GM21423 (cell line): ENCODE data around the gene ISG20L2.

Experiments used
- ATAC-seq: cut with Tn5 transposase; IDR thresholded peaks from one replicate; pipeline ENCODE4 v1.9.1; 2021; ENCODE audit warnings: mild to moderate bottlenecking, moderate library complexity; ENCODE audit not compliant: unreplicated experiment

Gene ISG20L2

DNA sequence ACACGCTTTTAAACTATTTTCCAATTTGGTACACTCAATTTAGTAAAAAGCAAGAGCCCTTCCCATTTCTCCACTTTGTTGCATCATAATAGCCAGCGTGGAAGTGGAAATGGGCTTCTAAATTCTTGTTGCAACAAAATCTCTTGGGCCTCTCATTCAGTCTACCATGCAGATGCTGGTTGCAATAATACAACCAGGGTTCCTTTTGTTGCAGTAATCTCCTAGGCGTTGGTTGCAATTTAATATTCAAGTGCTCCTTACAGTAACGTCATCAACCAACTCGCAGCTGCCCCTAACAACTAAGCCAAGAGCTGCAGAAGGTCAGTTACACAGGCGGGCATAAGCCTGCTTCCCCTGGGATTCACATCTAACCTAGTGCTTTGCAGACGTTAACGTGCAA is 25.7 kb upstream of the ISG20L2 start:
- no peak for ATAC-seq

DNA sequence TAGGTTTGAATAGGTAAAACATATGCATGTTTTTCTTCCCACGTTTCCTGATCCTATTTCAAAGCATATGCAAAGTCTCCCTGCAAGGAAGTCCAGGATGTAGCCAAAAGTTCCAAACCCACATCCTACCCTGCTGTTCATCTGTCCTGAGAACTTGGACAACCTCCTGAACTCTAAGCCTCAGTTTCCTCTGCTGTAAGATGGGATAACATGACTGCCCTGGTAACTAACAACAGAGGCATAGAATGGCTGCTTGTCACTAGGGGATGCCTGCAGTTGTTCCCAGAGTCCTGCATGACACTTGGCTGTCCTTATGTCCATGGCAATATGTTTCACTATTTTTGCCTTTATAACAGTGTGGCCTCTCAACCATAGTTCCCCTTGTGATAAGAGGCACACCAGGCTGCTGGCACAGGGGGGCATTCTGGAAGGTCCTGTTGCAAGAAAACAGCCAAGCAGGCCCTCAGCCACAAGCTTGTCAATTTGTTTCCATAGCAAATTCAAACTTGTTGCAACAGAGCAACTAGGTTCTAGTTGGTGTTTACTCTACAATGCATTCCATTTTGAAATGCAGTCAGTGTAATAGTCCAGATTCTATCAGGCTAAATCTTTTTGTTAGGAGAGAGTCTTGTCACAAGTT is 24.4 kb upstream of the ISG20L2 start:
- no peak for ATAC-seq

DNA sequence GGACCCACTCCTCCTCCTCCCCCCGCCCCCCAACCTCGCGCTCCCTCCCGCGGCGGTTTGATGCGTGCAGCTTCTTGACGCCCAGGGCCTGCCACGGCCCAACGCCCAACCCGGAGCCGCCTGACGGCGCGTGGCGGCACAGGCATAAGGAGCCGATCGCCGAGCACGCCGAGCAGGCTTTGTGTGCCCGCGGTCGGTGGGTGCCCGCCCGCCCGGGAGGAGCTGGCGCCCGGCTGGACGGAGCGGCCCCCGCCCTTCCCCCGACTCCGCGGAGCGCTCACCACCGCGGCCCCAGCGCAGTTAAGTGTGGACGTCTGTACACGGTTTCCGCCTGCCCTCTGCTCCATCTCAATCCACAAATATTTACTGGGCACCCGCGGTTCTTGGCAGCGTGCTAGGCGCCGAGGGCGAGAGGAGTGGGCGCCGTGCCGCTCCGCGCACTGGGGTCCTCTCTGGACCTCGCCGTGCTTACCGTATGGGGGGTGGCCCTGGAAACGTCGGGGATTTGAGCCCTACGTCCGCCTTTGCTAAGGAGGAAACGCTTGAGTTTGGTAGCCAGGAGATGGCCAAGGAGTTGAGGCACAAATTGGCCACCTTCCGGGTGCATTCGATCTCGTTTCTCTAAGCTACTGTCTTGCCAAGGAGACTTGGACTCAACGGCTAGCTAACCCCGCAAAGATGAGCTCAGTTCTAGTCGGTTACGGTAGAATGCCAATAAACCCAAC is 23.4 kb upstream of the ISG20L2 start:
- peak; percentile 61 for ATAC-seq

DNA sequence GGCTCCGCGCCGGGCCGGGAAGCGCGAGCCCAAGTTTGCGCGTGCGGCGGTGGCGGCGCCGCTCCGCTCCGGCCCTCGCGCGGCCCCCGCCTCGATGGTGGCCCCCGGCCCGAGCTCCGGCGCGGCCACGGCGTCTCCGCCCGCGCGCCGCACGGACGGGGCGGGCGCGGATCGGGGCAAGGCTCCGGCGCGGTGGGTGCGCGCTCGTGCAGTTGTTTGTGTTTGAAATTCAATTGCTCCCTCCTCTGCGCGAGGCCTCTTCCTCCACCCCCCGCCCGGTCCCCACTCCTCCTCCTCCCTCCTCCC is 22.8 kb upstream of the ISG20L2 start, which contains the start of gene HDGF:
Gene HDGF, minus strand, starts transcription at position 225 of the 306 bp plus-strand sequence. CDS start 246 bp downstream, outside the sequence.
- ATAC-seq, result no peak

DNA sequence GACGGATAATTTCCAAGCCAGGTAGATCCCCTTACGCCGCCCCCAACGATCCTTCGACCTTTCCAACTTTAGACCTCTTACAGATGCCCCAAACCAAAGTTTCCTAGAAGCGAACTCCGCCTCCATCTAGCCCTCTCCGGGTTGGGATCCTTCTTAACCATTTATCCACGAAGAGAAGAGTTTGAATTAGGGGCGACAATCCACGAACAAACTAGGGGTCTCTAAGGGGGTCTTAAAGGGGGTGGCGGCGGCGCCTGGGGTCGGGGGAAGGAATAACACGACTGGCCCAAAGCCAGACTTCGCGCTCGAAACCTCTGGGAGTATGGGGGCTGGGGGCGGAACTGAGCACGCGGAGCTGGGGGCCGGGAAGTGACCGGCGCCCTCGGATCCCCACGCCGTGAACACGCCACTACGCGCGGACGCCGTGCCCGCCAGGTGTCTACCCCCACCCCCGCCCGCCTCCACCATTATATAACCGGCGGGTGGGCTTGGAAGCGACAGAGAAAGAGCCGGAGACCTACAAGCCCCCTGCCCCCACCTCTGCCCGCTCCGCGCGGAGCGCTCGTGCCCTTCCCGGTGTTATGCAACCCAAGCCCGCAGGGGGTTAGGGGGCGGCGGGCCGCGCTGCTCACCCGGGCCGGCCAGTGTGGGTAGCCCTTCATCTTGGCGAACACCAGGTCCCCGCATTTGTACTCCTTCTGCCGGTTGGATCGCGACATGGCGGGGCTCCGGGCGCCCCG is 22.3 kb upstream of the ISG20L2 start:
- ATAC-seq, result peak; percentile 10

DNA sequence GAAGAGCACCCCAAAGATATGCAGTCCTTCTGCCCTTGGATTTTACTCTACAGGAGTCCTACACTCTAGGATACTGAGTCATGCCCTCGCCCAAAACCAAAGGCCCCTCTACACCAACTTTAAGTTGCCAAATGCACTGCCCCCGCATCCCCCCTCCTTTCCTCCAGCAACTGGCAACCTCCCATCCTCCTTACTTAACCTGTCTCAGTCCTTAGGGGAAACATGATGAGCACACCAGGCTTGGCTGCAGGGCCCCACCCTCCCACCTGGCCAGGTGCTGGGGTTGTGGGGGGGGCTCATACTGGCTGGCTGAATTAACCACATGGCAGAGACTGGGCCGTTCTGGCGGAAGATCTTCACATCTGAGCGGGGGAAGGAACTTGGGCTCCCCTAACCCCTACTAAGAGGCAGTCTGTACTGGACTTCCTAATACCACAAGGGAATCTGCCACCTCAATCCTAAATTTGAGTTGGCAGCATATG is 21.7 kb upstream of the ISG20L2 start:
- ATAC-seq, result no peak

DNA sequence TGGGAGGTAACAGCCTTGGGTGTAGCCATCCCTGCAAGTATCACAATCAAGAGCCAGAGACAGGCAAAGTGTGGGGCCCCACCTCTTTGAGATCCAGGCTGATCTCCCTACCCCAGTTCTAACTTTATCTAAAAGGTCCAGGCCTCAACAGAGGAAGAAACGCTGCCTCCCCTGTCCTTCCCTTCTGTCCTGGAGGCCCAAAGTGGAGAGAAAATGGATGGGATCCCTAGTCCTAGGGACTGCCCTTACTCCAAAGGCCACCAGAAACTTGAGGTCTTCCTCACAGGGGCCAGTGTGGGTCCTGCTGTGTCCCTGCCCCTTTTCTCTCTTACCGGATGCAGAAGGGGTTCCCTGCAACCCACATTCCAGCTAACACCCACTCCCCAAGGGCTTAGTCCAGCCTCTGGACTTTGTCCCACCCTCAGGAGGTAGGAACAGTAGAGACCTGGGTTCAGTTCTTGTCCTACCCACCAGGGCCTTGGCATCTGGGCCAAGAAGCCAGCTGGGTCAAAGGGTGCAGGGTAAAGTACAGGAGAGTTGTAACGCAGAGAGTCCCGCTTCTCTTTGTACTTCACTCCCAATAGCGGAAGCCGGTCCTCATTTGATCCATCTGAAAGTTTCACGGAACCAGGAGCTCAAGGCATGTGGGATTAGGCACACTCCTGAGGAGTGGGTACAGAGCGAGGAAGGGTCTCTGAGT is 21.0 kb upstream of the ISG20L2 start:
- no peak for ATAC-seq

DNA sequence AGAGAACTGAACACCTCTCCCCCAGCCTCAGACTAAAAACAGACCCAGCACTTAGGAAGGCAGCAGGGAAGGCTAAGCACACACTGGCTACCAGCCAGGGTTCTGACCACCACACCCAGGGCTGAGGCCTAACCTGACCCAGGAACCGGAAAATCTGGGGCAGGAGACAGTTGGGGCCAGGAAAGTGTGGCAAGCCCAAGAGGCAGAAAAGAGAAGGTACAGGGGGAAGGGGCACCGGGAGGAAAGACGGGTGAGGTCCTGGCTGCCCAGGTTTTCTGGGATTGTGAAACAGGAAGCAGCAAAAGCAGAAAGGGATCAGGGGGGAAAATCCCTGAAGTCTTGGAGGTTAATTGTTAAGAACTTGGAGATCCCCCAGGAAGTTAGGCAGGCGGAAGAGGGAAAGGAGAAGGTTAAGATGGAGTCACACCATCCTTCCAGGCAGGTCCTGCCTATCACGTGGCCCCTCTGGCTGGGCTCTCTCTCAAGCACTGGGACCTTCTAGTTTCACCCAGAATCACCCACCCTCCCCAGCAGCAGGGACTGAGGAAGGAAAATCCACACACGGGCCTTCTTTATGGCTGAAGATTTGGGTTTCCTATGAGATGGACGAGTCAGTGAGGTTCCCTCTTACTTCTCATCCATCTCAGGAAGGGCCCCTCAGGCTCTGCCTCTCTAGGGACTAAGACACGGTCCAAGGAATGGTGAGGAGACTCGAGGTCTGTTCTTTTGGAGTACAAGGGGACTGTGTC is 20.3 kb upstream of the ISG20L2 start:
- ATAC-seq, result no peak

DNA sequence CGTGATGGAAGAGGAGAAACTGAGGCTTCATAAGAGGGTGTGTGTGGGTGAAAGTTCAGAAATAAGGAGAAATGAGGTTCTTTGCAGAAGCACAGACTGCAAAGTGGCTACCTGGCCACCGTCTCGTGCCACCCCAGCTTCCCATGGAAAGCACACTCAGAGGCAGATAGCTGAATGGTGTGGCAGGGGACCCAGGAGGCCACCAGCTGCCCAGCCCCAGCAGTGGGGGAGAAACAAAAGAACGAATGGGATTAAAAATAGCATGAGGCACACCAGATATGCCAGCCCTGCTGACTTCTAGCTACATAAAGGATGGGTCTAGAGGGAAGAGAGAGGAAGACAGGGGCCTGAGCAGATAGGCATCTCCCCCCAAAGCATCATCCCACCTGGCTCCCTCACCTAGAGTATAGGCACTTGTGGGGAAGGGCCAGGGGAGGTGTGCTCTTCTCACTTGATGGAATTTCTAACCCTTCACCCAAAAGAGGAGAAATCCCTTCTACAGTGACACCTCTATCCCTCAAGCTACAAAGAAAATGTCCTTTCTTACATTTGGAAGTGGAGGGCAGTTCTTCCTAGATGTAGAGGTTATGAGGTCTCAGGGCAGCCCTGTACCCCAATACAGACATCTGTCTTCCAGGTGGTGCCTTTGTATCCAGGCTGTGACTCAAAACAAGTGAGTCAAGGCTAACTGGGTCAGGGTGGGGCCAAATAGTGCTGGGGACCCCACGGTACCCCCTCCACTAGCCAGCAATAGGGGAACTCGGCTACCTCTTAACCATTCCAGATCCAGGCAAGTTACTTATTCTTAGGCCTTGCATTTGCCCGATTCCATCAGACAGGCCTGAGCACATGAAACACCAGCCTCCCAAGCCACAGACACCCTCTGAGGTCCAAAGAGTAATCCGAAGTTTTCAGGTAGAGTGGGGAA is 19.4 kb upstream of the ISG20L2 start:
- ATAC-seq, result no peak

DNA sequence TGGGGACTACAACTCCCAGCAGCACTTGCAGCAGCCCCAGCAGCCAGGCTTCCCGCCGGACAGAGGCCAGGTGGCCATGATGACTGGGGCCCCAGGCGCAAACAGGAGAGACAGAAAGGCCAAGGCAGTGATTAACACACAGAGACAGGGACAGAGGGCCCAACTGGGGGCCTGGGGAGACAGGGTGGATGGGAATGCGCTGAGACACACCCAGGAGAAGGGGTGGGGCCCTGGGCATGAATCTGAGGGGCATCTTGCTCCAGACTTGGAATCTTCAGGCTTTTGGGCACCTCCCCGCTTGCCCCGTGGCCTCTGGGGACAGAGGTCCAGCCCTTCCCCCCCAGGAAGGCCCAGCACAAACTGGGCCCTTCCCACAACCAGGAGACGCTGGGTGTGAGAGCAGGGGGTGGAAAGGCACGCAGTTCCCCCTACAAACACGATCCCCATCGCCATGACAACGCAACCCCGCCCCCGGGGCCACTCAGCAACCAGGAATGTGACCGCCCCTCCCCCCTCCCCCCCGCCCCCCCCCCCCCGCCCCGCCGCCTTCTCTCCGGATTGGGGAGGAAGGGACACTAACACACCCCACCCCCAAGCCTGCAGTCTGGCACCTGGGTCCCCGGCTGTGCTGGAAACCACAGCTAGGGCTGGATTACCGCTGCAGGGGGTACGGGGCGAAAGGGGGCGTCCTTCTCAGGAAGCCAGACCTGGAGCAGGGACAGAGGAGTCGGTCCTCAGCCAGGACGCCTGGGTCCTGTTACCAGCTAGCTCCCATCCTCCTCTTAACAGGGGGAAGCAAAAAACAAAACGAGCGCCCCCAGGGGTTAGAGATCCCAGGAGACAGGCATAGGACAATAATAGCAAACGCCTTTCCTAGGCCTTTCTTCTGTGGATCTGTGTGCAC is 18.4 kb upstream of the ISG20L2 start:
- ATAC-seq, result no peak

DNA sequence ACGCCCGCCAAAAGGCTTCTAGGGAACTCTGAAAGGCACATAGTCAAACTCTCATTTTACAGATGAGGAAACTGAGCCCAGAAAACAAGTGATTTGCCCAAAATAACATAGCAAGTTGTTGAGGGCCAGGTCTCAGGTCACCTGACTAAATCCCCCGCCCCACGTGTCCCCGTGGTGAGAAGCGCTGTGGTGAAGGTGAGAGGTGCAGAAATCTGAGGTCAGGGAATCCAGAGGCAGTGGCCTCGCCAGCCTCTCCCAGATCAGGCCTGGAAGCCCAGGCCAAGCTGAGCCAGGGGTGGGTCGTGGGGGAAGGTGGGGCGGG is 17.8 kb upstream of the ISG20L2 start:
- ATAC-seq, result no peak

DNA sequence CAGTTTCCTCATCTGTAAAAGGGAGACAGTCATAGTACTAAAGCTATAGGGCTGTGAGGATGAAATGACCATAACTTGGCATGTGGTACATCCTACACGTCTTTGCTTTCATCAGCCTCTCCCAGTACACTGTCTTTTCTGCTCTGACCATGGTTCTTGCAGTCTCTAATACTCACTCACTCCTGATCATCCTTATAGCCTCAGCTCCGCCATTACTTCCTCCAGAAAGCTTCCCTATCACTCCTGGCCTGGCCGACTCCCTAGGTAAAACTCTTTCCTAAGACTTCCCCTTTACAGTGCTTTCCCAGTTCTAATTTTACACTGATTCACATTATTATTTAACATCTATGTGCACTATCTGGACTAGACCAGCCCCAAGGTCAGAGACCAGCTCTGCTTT is 17.3 kb upstream of the ISG20L2 start:
- ATAC-seq, result no peak

DNA sequence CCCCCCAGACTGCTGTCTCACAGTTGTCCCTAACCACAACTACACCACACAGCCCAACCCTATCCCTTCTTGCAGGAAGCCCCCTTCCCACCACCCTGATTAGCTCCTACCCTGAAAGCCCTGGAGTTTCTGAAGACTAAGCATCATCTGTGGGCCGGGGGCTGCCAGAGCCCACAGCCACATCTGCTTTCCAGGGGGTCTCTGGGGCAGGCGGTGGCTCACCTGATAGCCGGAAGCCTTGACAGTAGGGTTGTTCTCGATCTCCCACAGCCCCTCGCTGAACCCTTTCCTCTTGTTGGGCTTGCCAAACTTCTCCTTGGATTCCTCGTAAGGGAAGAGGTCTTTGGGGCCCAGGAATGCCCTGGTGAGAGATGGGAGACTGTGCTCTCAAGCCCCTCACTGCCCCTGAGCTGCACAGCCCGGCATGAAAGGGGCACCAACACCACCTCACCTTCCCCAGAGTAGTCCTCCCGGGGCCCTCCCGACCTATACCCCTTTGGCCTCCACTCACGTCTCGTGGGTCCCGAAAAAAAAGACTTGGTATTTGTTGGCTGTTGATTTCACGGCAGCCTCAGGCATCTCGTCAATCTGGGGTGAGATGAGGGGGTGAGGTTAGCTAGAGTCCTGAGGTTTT is 16.3 kb upstream of the ISG20L2 start:
- no peak for ATAC-seq

DNA sequence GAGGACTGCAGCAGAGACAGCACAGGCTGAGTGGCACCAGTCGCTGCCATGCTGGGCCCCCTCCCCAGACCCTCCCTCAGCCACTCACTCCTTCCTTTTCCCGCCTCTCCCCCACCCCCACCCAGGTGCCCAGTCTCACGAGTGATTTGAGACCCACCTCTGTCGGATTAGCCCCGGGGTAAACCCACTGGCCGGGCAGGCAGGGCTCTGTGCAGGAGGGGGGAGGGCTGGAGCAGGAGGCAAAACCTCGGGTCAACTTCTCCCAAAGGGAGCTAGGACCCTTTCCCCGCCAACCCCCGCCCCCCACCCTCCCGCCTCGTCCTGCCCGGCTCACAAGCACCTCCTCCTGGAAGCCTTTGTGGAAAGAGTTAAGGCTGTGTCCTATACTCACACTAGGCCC is 15.8 kb upstream of the ISG20L2 start:
- no peak for ATAC-seq

DNA sequence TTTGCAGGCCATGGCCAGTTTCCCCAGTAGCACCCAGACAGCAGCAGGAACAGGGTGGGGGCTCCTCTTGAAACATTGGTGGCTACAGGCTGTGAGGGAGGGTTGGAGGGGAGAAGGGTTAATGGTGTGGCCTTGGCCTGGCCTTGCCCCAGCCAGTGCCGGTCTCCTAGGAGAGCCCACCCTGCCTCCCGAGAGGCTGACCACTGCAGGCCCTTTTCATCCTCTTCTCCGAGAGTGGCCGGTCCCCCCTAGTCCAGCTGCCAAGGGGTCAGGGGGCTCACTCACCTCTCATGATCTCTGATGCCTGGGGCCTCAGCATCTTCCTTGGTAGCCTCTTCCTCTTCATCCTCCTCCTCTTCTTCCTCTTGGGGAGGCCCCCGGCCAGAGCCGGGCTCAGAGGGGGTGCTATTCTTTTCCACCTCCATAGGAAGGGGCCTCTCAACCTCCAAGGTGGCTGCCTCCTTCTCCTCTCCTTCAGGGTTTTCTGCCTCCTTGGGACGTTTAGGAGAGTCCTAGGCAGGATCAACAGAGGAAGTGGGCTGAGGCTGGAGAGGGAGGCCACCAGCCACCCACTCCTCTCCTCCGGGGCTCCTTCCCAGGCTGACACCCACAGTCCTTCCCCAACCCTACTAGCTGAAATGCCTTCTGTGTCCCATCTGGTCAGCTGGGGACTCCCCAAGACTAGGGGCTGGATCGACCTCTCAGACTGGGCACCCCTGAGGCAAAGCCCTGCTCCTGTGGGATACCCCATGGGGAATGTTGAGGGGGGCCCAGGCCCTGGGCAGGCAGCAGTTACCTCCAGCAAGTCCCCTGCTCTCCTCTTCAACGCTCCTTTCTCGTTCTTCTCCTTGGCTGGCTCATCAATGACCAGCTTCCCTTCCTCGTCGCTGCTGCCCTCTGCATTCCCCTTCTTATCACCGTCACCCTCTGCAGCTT is 15.1 kb upstream of the ISG20L2 start:
- ATAC-seq, result no peak

DNA sequence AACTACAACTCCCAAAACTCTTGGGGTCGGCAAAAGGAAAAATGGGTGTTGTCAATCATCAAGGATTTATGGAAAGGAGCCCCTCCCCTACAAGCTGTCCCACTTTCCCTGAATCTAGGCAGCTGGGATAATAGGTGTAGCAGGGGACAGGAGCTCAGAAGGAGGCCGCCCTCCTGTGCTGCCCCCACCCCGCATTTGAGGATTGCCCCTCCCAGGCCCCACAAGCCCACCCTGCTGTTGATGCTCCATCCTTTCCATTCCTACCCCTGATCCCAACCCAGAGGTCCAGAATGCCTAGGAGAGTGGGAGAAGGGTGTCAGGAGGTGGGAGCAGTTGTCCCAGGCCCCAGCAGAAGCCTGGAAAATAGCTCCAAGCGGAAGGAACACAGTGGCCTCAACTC is 14.2 kb upstream of the ISG20L2 start:
- ATAC-seq, result no peak

DNA sequence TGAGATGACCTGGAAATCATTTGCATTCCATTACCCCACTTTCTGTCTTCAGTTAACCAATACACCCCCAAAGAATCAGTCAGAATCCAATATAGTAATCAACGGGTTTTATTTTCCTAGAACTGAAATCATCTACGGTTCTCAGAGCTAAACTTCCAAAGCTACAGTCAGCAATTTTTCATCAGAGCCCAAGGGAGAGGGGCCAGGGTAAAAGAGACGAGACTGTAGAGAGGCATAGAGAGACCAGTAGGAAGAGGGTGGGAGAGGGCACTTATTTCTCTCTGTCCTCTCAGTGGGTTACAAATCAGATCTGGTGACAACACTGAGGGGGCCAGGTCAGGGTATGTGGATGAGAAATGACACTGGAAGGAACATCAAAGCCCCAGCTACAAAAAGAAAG is 13.5 kb upstream of the ISG20L2 start:
- ATAC-seq, result no peak
